Type B pancreatic cell (in vitro differentiated cells): ENCODE measurements around the gene R3HDML. TPM values are rescaled to one million over a fixed set of nuclear protein-coding genes. Genes with fewer than 3 reads are reported as not detected.

Experiments
- DNase-seq: peaks from one replicate; pipeline ENCODE4 v3.0.0; 2021; ENCODE audit warnings: mixed read lengths; ENCODE audit not compliant: unreplicated experiment; ENCODE audit errors: extremely low spot score
- H3K27ac Mint-ChIP-seq: 2 replicates; pipeline ENCODE4 v1.8.0; 2021; ENCODE audit warnings: mild to moderate bottlenecking, mixed read lengths
- H3K27me3 Mint-ChIP-seq: 2 replicates; pipeline ENCODE4 v1.8.0; 2021; ENCODE audit warnings: mixed read lengths
- H3K36me3 Mint-ChIP-seq: 2 replicates; pipeline ENCODE4 v1.8.0; 2021; ENCODE audit warnings: mixed read lengths
- H3K4me1 Mint-ChIP-seq: one replicate; pipeline ENCODE4 v1.8.0; 2021; ENCODE audit warnings: mixed read lengths; ENCODE audit not compliant: unreplicated experiment
- H3K4me3 Mint-ChIP-seq: 2 replicates; pipeline ENCODE4 v1.8.0; 2021; ENCODE audit warnings: mild to moderate bottlenecking, mixed read lengths
- H3K9me3 Mint-ChIP-seq: 2 replicates; pipeline ENCODE4 v1.8.0; 2021; ENCODE audit warnings: mixed read lengths
- CTCF ChIP-seq: fragments of 200-600 bp; sonication (generic); conservative IDR thresholded peaks from 2 replicates; pipeline ENCODE4 v1.5.0; 2021; ENCODE audit warnings: antibody characterized with exemption, mild to moderate bottlenecking
- long read RNA-seq: library from polyadenylated mRNA; unstranded; transcript quantifications from one replicate; pipeline ENCODE4 v2.0.0, GENCODE V29; 2020
- total RNA-seq: library from RNA; stranded (reverse); gene quantifications from 2 replicates; pipeline ENCODE4 v1.2.1, GENCODE V29; 2021; ENCODE audit warnings: low replicate concordance

Gene R3HDML, protein sequence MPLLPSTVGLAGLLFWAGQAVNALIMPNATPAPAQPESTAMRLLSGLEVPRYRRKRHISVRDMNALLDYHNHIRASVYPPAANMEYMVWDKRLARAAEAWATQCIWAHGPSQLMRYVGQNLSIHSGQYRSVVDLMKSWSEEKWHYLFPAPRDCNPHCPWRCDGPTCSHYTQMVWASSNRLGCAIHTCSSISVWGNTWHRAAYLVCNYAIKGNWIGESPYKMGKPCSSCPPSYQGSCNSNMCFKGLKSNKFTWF
- total RNA-seq: not detected in 2 replicates
- long read RNA-seq: 0 reads

DNA sequence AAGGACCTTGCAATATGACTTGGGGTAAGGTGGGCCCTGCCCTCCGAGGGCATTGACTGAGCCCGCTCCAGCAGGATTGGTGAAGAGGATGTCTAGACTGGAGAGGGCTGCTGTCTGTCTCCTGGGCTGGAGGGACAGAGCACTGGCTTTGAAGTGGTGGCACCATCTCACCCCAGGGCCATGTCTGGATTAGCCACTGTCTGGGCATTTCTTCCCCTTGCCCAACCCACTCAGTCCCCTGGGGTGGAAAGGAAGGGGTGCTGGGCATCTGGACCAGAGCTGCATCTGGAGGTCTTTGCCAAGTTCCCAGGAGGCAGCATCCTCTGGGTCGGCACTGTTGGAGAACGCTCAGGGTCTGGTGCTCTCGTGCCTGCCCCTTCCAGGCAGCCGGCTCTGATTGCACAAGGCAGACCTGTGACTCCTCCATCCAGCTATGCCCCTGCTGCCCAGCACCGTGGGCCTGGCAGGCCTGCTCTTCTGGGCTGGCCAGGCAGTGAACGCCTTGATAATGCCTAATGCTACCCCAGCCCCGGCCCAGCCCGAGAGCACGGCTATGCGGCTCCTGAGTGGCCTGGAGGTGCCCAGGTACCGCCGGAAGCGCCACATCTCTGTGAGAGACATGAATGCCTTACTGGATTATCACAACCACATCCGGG lies at the start of gene R3HDML:
Gene R3HDML (plus strand): TSS at position 319 of the 656 bp plus-strand sequence. CDS start 115 bp downstream, at position 434.
- Mint-ChIP-seq H3K27me3 (peaks cover 24% of the 10 kb centered on the region), H3K27ac (no peak within 1 kb of the TSS), H3K4me3 (no peak within 1 kb of the TSS), H3K36me3 (no peaks in the 10 kb centered on the region), H3K4me1 (peaks cover 4% of the 10 kb centered on the region), H3K9me3 (no peaks in the 10 kb centered on the region)
- no peak for TF ChIP-seq CTCF
- DNase-seq: no peak

DNA sequence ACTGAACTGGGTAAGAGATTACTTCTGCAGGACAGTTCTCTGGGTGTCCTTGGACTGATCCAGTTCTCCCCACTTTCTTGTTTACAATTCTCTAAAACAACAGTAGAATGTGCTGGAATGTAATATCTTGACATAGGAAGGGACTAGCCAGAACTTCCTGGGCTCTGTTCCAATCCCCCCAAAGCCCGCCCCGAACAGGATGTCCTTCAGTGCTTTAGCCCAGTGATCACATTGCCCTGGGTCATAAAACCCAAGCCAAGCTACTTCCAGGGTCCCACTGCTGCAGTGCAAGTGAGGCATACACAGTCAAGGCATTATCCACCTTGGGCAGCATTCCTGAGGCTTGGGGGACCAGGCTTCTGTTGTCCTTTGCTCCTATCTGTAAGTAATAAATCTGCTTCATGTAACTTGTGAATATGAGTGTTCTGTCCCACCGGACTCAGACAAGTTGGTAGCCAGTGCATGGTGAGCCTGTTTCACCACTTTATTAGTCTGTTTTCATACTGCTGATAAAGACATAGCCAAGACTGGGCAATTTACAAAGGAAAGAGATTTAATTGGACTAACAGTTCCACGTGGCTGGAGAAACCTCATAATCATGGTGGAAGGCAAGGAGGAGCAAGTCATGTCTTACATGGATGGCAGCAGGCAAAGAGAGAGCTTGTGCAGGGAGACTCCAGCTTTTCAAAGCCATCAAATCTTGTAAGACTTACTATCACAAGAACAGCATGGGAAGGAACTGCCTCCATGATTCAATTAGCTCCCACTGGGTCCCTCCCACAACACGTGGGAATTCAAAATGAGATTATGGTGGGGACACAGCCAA lies 49.4 kb upstream of the R3HDML start:
- no peak for DNase-seq
- H3K4me1 Mint-ChIP-seq: no peaks in the 10 kb centered on the region
- H3K27me3 Mint-ChIP-seq: no peaks in the 10 kb centered on the region
- no peaks in the 10 kb centered on the region for H3K9me3 Mint-ChIP-seq
- H3K27ac Mint-ChIP-seq: no peak overlapping the region
- no peak overlapping the region for H3K4me3 Mint-ChIP-seq
- H3K36me3 Mint-ChIP-seq: no peaks in the 10 kb centered on the region
- no peak for TF ChIP-seq CTCF

DNA sequence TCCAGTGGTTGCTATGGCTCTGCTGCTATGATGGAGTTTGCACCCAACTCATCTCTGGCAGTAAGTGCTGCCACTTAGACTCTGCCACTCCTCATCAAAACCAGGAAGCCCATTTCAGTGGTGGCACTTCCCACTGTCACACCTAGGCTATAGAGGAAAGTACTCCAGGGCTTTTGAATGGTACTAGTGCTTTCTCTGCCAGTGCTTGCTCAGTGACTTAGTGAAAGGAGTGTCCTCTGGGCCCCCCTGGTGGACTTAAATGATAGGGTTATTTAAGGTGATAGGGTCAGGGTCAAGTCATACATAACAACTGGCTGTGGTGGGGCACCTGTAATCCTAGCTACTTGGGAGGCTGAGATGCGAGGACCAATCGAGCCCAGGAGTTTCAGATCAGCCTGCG lies 48.6 kb upstream of the R3HDML start:
- Mint-ChIP-seq H3K4me3 (no peak overlapping the region), H3K9me3 (no peaks in the 10 kb centered on the region)
- no peak for TF ChIP-seq CTCF

GRCh38 chr20:44291754-44292153 lies 45.1 kb upstream of the R3HDML start:
- DNase-seq: no peak
- Mint-ChIP-seq H3K4me3 (no peak overlapping the region), H3K9me3 (no peaks in the 10 kb centered on the region), H3K4me1 (no peaks in the 10 kb centered on the region), H3K36me3 (no peaks in the 10 kb centered on the region), H3K27ac (no peak overlapping the region), H3K27me3 (no peaks in the 10 kb centered on the region)
- TF ChIP-seq CTCF: no peak

More for the DNA sequence above, 48.6 kb upstream of the R3HDML start:
- no peaks in the 10 kb centered on the region for H3K4me1 Mint-ChIP-seq
- no peaks in the 10 kb centered on the region for H3K36me3 Mint-ChIP-seq
- H3K27ac Mint-ChIP-seq: no peak overlapping the region
- no peak for DNase-seq
- H3K27me3 Mint-ChIP-seq: no peaks in the 10 kb centered on the region

- Mint-ChIP-seq H3K27me3 (no peaks in the 10 kb centered on the region), H3K9me3 (no peaks in the 10 kb centered on the region), H3K4me1 (no peaks in the 10 kb centered on the region), H3K36me3 (peaks cover 4% of the 10 kb centered on the region), H3K27ac (no peak overlapping the region), H3K4me3 (no peak overlapping the region)
- no peak for DNase-seq
- no peak for TF ChIP-seq CTCF
These were observed 40.8 kb upstream of the R3HDML start for GRCh38 chr20:44296011-44296410.
